Measurements from ENCODE around the gene PAK1.

The PAK1 gene

DNA sequence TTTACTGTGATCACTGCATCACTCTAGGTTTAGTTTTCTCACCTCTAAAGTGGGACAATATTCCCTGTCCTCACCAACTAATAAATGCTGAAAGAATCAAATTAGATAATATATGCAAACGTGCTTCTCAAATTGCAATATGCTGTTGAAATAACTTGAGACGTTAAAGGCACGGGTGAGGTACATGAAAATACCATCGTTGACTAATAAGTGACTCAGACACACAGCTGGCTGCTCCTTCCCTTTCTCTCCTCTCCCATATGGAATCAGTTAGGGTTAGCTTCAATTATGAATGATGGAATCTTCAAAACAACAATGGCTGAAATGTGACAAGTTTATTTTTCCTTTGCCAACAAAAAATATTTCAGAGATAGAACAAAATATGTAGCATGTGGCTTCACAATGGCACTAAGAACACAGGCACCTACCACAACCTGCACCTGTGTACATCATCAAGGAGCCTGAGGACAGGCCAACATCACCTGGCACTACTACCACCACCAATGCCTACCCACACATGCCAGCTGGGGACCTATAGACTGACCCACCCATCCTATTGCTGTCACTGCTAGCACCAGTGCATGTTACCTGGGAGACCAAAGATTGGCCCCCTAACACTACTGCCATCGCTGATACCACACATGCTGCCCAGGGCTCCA is 186.2 kb downstream of the PAK1 start:
- TF ChIP-seq, protein P1, sequence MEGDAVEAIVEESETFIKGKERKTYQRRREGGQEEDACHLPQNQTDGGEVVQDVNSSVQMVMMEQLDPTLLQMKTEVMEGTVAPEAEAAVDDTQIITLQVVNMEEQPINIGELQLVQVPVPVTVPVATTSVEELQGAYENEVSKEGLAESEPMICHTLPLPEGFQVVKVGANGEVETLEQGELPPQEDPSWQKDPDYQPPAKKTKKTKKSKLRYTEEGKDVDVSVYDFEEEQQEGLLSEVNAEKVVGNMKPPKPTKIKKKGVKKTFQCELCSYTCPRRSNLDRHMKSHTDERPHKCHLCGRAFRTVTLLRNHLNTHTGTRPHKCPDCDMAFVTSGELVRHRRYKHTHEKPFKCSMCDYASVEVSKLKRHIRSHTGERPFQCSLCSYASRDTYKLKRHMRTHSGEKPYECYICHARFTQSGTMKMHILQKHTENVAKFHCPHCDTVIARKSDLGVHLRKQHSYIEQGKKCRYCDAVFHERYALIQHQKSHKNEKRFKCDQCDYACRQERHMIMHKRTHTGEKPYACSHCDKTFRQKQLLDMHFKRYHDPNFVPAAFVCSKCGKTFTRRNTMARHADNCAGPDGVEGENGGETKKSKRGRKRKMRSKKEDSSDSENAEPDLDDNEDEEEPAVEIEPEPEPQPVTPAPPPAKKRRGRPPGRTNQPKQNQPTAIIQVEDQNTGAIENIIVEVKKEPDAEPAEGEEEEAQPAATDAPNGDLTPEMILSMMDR (IDR thresholded peaks at IDR 0.05; ENCODE audit: extremely low read depth, insufficient read depth, missing control alignments): no peak
- in situ Hi-C loops (cut with MboI; ENCODE audit: low pct_unique_long_range_greater_than_20kb, low sequenced_read_pairs, unreplicated experiment): no loop called here
- no peak for DNase-seq (ENCODE audit: low spot score)

DNA sequence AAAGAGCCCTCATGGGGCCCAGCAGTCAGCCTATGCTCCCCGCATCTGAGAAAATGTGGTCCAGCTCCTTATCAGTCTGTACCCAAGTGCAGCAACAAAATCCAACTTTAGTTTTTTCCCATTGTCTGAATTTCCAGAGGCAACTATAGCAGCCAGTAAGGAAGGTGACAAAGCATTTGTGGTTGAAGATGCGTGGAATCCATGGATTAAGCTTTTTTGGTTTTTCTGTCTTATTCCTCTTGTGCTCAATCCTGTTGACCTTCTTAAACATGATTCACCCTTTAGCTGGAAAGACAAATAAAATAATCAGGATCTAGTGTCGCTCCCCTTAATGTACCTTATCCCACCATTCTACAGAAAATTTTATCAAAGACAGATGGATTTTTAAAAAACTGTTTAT is 186.8 kb downstream of the PAK1 start:
- in situ Hi-C loops (cut with MboI; ENCODE audit: low pct_unique_long_range_greater_than_20kb, low sequenced_read_pairs, unreplicated experiment): no loop called here
- no peak for DNase-seq (ENCODE audit: low spot score)
- TF ChIP-seq, protein P1 (IDR thresholded peaks at IDR 0.05; ENCODE audit: extremely low read depth, insufficient read depth, missing control alignments): no peak

DNA sequence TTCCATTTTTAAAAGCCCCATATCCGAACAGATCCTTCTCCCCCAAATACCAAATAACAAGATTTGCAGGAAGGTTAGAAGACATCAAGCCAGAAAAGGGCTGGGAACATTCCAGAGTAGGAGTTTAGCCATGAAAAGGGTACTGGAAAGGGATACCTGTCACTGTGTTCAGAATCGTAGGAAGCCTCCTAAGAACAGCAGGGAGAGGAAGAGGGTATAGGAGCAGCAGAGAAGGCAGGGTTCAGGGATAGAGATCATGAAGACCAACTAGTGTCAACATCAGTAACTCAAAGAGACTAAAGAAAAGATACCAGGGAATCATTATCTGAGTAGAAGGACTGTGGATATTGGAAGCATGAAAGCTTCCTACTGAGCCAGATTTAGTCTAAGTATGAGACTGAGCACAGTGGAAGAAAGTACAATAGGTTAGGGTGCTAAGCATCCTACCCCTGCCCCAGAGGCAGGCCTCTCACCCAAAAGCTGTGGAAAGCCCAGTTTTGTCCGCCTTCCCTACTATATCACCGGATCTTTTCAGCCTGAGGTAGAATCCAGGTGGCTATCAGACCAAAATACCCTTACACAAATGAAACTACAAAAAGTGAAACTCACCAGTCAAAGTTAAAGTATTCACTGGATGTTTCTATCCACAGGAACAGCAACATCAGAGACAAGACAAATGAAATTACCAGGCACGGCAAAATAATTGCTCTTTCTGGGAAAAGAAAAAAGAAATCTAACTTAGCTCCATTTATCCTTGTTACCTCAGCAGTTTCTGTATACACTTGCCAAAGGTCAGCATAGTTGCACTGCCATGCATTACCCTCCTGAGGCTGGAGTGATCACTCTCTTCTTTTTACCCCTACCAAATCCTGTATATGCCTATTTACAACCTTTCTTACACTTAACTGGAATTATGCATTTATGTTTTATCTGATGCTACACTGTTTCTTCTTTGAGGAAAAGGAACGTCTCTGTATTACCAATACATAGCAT is 189.1 kb downstream of the PAK1 start:
- in situ Hi-C loops (cut with MboI; ENCODE audit: low pct_unique_long_range_greater_than_20kb, low sequenced_read_pairs, unreplicated experiment): no loop called here
- TF ChIP-seq, protein P1 (IDR thresholded peaks at IDR 0.05; ENCODE audit: extremely low read depth, insufficient read depth, missing control alignments): no peak
- no peak for DNase-seq (ENCODE audit: low spot score)

DNA sequence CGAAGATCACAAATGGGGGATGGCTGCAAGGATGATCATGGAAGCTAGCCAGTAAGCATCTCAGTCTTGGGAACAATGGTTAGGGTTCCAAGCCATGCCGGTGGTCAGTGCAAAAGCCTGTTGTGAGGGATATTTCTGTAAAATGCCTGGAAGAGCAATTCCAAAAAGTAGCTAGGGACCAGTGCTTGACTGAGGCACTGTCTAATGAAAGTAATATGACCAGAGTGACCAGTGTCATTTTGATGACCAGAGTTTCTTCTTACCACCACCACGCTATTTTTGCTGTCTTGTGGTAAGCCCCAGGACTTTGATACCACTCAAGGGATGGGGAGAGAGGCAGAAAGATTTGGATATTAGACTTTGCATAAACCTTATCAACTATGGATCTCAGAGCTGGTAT is 190.8 kb downstream of the PAK1 start:
- TF ChIP-seq, protein P1 (IDR thresholded peaks at IDR 0.05; ENCODE audit: extremely low read depth, insufficient read depth, missing control alignments): no peak
- DNase-seq (ENCODE audit: low spot score): no peak
- in situ Hi-C loops (cut with MboI; ENCODE audit: low pct_unique_long_range_greater_than_20kb, low sequenced_read_pairs, unreplicated experiment): no loop called here

DNA sequence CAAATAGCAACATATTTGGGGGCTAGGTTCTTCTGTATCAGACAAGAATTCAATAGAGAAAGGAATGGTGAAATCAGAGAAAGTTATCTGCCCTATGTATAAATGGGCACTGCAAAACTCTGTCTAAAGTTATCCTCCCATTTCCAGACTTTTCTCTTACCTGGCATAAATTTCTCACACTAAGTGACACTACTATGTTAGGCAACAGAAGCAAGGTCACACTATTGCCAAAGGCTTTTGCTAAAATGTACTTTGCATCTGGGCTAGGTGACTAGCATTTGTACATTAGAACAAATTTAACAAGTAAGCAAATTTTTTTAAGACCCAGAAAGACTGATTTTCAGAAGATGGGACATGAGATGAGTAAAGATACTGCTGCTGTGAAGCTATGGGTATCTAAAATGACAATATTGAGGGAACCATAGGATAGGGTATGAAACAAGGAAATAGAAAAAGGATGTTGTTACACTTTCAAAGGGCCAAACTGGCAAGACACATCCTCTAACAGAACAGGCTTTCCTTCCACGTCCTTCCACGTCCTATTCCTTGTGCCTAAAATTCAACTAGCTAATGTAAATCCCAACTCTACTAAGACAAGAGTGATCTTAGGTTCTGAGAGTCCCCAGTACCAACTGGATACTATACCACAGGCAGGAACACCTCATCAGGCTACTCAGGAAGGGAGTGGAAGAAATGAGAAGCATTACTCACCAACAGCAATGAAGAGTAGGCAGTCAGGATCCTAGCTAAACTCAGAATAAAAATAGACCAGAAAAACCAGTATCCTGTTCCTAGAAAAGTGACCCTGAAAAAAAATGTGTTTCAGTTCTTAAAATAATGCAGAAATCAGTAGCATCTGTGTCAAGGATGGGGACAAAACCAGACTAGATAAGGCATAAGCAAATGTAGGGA is 195.0 kb downstream of the PAK1 start:
- no peak for DNase-seq (ENCODE audit: low spot score)
- in situ Hi-C loops (cut with MboI; ENCODE audit: low pct_unique_long_range_greater_than_20kb, low sequenced_read_pairs, unreplicated experiment): no loop called here
- TF ChIP-seq, protein P1 (IDR thresholded peaks at IDR 0.05; ENCODE audit: extremely low read depth, insufficient read depth, missing control alignments): no peak

DNA sequence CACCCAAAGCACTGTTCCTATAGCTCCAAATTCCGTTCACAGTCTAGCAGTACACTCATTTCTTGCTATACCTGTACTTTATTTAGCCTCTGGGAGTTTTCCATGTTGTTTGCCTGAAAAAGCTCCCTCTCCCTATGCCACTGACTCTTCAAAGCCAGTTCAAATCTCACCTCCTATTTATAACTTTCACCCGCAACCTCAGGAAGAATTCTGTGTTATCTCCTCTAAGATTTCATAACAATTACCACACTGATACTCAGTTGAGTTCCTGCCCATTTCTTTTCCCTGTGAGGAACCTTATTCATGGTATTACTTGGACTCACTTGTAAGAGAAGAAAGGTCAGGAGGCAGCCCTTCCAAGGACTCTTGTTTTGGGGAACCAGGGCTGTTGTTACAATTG is 197.6 kb downstream of the PAK1 start:
- TF ChIP-seq, protein P1 (IDR thresholded peaks at IDR 0.05; ENCODE audit: extremely low read depth, insufficient read depth, missing control alignments): no peak
- in situ Hi-C loops (cut with MboI; ENCODE audit: low pct_unique_long_range_greater_than_20kb, low sequenced_read_pairs, unreplicated experiment): no loop called here
- no peak for DNase-seq (ENCODE audit: low spot score)
